ENCODE measurements around the gene TUFM. TPM values are rescaled to one million over a fixed set of nuclear protein-coding genes. Genes with fewer than 3 reads are reported as not detected.
A peak's percentile ranks its signal among the peaks of the same experiment; 100 is the strongest.

TUFM gene
- total RNA-seq, 2 donors from 2014 or later: 252 to 427 TPM

DNA sequence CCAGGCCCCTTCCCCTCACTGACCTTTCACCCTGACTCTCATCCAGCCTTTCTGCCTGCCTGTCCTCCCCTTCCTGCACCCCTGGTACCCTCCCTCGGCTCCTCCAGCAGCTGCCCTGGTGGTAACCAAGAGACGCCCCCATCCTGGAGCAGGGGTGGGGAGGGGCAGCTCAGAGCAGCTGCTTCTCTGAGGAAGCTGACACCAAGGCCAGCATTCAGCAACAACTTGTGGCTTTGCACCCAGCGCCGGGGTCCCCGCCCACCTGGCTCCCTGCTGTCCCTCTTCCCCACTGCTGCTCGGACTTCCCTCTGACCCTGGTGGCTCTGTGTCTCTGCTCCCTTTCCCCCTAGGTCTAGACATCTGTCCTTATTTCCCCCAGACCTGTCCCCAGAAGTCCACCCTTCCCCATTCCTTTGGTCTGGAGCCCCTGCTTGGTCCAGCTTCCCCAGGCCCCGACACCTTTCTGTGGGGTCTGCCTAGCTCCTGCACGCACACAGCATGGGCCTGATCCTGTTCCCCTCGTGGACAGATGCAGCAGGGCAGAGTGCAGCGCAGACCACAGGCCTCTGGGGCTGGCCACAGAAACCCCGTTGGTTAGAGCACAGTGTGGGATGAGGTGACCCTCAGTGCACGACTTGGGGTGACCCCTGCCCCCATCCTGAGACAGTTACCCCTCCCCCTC, 31.0 kb upstream of the TUFM start:
- H3K27ac ChIP-seq: no peak overlapping the region
- no peaks in the 10 kb centered on the region for H3K36me3 ChIP-seq
- H3K4me3 ChIP-seq: no peak overlapping the region
- TF ChIP-seq, protein P1, sequence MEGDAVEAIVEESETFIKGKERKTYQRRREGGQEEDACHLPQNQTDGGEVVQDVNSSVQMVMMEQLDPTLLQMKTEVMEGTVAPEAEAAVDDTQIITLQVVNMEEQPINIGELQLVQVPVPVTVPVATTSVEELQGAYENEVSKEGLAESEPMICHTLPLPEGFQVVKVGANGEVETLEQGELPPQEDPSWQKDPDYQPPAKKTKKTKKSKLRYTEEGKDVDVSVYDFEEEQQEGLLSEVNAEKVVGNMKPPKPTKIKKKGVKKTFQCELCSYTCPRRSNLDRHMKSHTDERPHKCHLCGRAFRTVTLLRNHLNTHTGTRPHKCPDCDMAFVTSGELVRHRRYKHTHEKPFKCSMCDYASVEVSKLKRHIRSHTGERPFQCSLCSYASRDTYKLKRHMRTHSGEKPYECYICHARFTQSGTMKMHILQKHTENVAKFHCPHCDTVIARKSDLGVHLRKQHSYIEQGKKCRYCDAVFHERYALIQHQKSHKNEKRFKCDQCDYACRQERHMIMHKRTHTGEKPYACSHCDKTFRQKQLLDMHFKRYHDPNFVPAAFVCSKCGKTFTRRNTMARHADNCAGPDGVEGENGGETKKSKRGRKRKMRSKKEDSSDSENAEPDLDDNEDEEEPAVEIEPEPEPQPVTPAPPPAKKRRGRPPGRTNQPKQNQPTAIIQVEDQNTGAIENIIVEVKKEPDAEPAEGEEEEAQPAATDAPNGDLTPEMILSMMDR (IDR thresholded peaks at IDR 0.05): no peak
- H3K9ac ChIP-seq (ENCODE audit: low read depth in 2 of 2, low read length in 2 of 2): no peak overlapping the region
- no peaks in the 10 kb centered on the region for H3K9me3 ChIP-seq
- intact Hi-C loops (cut with DNase I): no loop called here
- DNase-seq: no peak
- no peaks in the 10 kb centered on the region for H3K27me3 ChIP-seq
- peaks cover 8% of the 10 kb centered on the region for H3K4me1 ChIP-seq

DNA sequence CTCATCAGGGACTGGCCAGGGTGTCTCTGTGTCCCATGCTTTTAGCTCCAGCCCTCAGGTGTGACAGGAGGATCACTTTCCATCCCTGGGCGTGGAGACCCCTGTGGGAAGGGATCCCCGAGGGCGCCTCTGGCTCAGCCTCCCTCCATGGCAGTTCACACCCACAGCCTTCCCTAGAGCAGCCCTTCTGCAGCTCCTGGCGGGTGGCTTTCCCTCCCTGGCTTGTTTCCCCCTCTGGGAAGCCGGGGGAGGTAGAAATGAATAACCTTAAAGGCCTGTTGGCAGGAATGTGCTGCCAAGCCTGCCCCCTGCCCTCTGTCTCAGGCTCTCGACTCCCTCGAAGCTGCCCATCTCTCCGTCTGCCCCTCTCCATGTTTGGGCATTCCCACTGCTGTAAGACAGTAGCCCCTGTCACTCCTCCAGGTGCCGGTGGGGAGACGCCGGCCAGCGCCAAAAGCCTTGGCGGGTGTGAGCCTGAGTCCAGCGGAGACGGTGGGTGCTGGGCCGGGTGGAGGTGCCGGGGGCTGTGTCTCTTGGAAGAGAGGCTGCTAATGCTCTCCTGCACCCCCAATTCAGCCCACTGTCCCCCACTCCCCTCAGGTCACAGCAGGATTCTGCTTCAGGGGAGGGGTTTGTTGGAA, 30.0 kb upstream of the TUFM start:
- no peak for DNase-seq
- Histone ChIP-seq H3K4me3 (no peak overlapping the region), H3K9ac (ENCODE audit: low read depth in 2 of 2, low read length in 2 of 2) (no peak overlapping the region), H3K4me1 (peaks cover 8% of the 10 kb centered on the region), H3K27me3 (no peaks in the 10 kb centered on the region), H3K9me3 (no peaks in the 10 kb centered on the region), H3K36me3 (no peaks in the 10 kb centered on the region), H3K27ac (no peak overlapping the region)
- intact Hi-C loops (cut with DNase I): no loop called here
- TF ChIP-seq, protein P1 (IDR thresholded peaks at IDR 0.05): no peak

DNA sequence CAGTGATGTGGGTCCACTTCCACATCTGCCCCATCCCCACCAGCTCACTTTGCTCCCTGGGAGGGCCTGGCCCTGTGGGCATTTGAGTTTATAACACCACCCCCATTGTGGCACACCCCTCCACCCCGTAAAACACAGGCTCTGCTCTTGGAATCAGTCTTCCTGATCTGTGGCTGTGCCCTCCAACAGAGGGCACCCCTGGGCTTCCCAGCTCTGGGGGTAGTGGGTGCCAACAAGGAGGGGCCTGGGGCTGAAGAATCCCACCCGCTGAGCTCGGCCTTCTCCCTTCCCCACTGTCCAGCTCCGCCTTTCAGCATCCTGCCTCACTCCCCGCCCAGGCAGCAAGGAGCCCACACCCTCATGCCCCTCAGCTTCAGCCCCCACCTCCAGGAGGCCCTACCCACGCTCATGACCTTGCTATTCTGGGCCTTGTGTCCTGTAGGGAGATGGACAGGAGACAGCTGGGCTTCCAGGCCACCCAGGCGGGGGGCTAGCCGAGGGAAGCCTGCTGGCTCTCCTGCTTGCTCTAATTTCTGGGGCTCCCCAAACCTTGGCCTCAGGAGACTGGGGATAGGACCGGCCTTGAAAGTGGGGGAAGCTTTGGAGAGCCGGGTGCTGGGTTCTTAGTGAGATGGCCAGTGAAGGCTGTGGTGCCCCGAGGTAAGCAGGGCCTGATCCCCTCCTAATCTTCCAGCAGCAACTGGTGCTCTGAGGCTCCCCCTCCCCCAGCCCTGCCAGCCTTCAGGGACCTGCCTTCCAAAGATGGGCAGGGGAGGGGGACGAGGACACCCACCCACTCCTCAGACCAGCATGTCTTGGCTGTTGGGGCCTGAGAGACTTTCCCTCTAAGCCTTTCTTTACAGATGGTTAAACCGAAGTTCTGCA, 29.2 kb upstream of the TUFM start:
- intact Hi-C loops (cut with DNase I): no loop called here
- Histone ChIP-seq H3K9ac (ENCODE audit: low read depth in 2 of 2, low read length in 2 of 2) (no peak overlapping the region), H3K9me3 (no peaks in the 10 kb centered on the region), H3K4me1 (peaks cover 7% of the 10 kb centered on the region), H3K4me3 (no peak overlapping the region), H3K36me3 (no peaks in the 10 kb centered on the region), H3K27ac (no peak overlapping the region), H3K27me3 (no peaks in the 10 kb centered on the region)
- TF ChIP-seq, protein P1 (IDR thresholded peaks at IDR 0.05): no peak
- no peak for DNase-seq

DNA sequence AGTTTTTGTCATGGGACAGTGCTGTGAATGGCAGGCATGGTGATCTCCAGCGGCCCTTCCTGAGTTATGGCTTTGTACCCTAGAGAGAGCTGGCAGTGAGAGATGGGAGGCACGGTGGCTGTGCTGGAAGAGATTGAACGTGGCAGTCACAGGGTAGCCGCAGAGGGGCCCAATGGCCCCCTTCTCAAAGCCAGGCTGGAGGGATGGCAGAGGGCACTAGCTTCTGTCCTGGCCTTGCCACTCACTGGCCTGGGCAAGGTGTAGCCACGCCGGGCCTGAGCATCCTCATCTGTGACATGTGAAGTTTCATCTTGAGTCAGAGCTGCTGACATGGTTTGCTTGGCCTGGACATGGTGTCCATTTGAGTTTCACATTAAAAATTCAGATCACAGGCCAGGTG, 28.3 kb upstream of the TUFM start:
- Histone ChIP-seq H3K4me3 (no peak overlapping the region), H3K9ac (ENCODE audit: low read depth in 2 of 2, low read length in 2 of 2) (no peak overlapping the region), H3K27ac (no peak overlapping the region), H3K4me1 (peaks cover 4% of the 10 kb centered on the region), H3K27me3 (no peaks in the 10 kb centered on the region), H3K9me3 (no peaks in the 10 kb centered on the region), H3K36me3 (no peaks in the 10 kb centered on the region)
- no peak for DNase-seq
- intact Hi-C loops (cut with DNase I): loop anchor here (5.0 kb wide), 1 partner anchor 73 kb away; no protein-coding TSS in a partner anchor
- TF ChIP-seq, protein P1 (IDR thresholded peaks at IDR 0.05): no peak

DNA sequence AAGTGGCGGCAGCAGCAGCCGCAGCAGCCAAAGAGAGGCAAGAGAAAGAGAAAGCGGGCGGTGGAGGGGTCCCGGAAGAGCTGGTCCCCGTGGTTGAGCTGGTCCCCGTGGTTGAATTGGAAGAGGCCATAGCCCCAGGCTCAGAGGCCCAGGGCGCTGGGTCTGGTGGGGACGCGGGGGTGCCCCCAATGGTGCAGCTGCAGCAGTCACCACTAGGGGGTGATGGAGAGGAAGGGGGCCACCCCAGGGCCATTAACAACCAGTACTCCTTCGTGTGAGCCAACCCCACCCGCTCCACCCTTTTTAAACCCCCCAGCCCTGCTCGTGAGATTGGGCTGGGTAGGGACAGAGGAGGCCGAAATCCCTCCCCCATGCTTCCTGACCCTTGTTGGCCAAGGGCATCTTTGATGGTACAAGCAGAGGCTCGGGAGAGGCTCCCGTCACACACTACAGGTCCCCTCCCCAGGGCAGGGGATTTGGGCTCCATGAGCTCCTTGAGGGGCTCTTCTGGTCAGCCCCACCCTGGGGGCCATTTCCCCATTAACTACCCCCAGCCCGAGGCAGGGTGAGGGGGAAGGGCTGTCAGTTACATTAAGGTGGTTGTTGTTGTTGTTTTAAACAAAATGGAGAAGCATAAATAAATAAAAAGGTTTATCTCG, 27.5 kb upstream of the TUFM start:
- no peaks in the 10 kb centered on the region for H3K4me1 ChIP-seq
- no peak overlapping the region for H3K9ac ChIP-seq (ENCODE audit: low read depth in 2 of 2, low read length in 2 of 2)
- no peak overlapping the region for H3K27ac ChIP-seq
- TF ChIP-seq, protein P1 (IDR thresholded peaks at IDR 0.05): peak; percentile 70
- intact Hi-C loops (cut with DNase I): loop anchor here (5.0 kb wide), 1 partner anchor 74 kb away; no protein-coding TSS in a partner anchor
- no peak overlapping the region for H3K4me3 ChIP-seq
- H3K9me3 ChIP-seq: no peaks in the 10 kb centered on the region
- H3K27me3 ChIP-seq: no peaks in the 10 kb centered on the region
- peaks cover 6% of the 10 kb centered on the region for H3K36me3 ChIP-seq
- no peak for DNase-seq
